Lung (tissue), 12 donors: ENCODE data around the gene RABGAP1. TPM values are rescaled to one million over a fixed set of nuclear protein-coding genes. Genes with fewer than 3 reads are reported as not detected.

ENCODE experiments used
- ATAC-seq: fragments of 200-7000 bp; cut with Tn5 transposase; one replicate; pipeline ENCODE4 v1.9.1; 2020; ENCODE audit warnings: moderate number of reproducible peaks; ENCODE audit not compliant: insufficient read depth, low FRiP score
- DNase-seq, 3 donors: peaks; one replicate each; pipeline ENCODE4 v3.0.0-alpha.2; 2013 to 2017
- H3K27ac ChIP-seq, 2 donors: one replicate each; pipeline ENCODE4 v1.5.1; 2013; ENCODE audit warnings: mild to moderate bottlenecking in 2 of 2, moderate library complexity in 2 of 2, control low read depth in 1 of 2, inconsistent platforms in 1 of 2, low read depth in 1 of 2, low read length in 1 of 2
- H3K27me3 ChIP-seq, 3 donors: one replicate each; pipeline ENCODE4 v1.5.1; 2013; ENCODE audit warnings: low read length in 2 of 3; ENCODE audit not compliant: control insufficient read depth in 3 of 3, insufficient read depth in 3 of 3
- H3K36me3 ChIP-seq, 4 donors: one replicate each; pipeline ENCODE4 v1.5.1; 2013; ENCODE audit warnings: low read length in 4 of 4, mild to moderate bottlenecking in 1 of 4, moderate library complexity in 1 of 4; ENCODE audit not compliant: control insufficient read depth in 4 of 4, insufficient read depth in 4 of 4
- H3K4me1 ChIP-seq, 5 donors: one replicate each; pipeline ENCODE4 v1.5.1; 2013; ENCODE audit warnings: low read length in 5 of 5, mild to moderate bottlenecking in 2 of 5, moderate library complexity in 1 of 5; ENCODE audit not compliant: control insufficient read depth in 5 of 5, insufficient read depth in 5 of 5
- H3K4me3 ChIP-seq: one replicate; pipeline ENCODE4 v1.5.1; 2013; ENCODE audit warnings: mild to moderate bottlenecking, control low read depth, moderate library complexity
- H3K9ac ChIP-seq, 2 donors: one replicate each; pipeline ENCODE4 v1.5.1; 2013; ENCODE audit warnings: low read length in 2 of 2, control low read depth in 1 of 2; ENCODE audit not compliant: insufficient read depth in 1 of 2
- H3K9me3 ChIP-seq, 4 donors: one replicate each; pipeline ENCODE4 v1.5.1; 2013; ENCODE audit warnings: low read length in 3 of 4, mild to moderate bottlenecking in 1 of 4, moderate library complexity in 1 of 4; ENCODE audit not compliant: control insufficient read depth in 4 of 4, insufficient read depth in 3 of 4
- WGBS, 2 donors: extraction: QIAGEN DNeasy Blood & Tissue Kit; methylation state at CpG; one replicate each; pipeline ENCODE4 v1.1.7; 2013; 5-methylcytosine and 5-hydroxymethylcytosine counted together
- polyA plus RNA-seq, 2 donors: library from polyadenylated mRNA; stranded (reverse); fragments of 200-250 nt; gene quantifications; one replicate each; pipeline ENCODE4 v1.2.1, GENCODE V29; 2013
- total RNA-seq, 2 donors: library from RNA; depleted of rRNA in 1 of 2; stranded (reverse); fragments of >200 nt in 1 of 2; gene quantifications; one replicate each; pipeline ENCODE4 v1.2.1, GENCODE V29; 2014 to 2021
- TF ChIP-seq, protein P1 (sequence below): IDR thresholded peaks from 2 replicates; pipeline ENCODE4 v1.5.1; 2012; ENCODE audit warnings: mild to moderate bottlenecking; ENCODE audit errors: control extremely low read depth, extremely low read depth
- donor health status: control.
- donor health status: control.
- donor health status: Bipolar disorder and iron deficiency.
- donor health status: healthy.
- donor health status: DM: yes; HTN: yes; CAD: no.

Gene RABGAP1
- total and polyA plus RNA-seq, 4 donors: 9.6 to 103 (median 34.9) TPM

DNA sequence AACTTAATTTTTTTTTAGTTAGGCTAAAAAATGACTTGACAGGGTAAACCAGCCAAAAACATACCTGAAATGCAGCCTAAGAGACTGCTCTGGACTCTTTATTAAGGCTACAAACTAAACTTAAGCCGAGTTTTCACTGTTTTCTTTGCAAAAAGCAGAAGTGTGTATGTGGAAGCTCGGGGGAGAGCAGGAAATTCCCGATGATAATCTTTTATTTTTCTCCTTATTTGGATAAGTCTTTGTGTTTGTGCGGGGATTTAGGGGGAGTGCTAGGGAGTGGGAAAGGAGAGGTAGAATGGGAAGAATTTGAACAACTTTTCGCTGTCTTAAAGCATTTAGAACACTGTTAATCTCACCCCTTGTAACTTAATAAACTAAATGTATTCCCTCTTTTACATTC, 61.9 kb downstream of the RABGAP1 start:
- no peak overlapping the region for H3K27ac ChIP-seq
- WGBS, 2 donors: 26 to 47% methylated on average over 5 of the region's 5 CpGs
- no peak overlapping the region for H3K4me3 ChIP-seq
- H3K36me3 ChIP-seq: peaks cover 7 to 23% (median 12%) of the 10 kb centered on the region in 4 donors
- H3K9ac ChIP-seq: no peak overlapping the region
- H3K4me1 ChIP-seq: peaks cover 0 to 3% (median 0%) of the 10 kb centered on the region in 5 donors
- no peaks in the 10 kb centered on the region for H3K27me3 ChIP-seq
- no peaks in the 10 kb centered on the region for H3K9me3 ChIP-seq
- TF ChIP-seq, protein P1, sequence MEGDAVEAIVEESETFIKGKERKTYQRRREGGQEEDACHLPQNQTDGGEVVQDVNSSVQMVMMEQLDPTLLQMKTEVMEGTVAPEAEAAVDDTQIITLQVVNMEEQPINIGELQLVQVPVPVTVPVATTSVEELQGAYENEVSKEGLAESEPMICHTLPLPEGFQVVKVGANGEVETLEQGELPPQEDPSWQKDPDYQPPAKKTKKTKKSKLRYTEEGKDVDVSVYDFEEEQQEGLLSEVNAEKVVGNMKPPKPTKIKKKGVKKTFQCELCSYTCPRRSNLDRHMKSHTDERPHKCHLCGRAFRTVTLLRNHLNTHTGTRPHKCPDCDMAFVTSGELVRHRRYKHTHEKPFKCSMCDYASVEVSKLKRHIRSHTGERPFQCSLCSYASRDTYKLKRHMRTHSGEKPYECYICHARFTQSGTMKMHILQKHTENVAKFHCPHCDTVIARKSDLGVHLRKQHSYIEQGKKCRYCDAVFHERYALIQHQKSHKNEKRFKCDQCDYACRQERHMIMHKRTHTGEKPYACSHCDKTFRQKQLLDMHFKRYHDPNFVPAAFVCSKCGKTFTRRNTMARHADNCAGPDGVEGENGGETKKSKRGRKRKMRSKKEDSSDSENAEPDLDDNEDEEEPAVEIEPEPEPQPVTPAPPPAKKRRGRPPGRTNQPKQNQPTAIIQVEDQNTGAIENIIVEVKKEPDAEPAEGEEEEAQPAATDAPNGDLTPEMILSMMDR: no peak
- ATAC-seq (no peak), DNase-seq (no peak)

DNA sequence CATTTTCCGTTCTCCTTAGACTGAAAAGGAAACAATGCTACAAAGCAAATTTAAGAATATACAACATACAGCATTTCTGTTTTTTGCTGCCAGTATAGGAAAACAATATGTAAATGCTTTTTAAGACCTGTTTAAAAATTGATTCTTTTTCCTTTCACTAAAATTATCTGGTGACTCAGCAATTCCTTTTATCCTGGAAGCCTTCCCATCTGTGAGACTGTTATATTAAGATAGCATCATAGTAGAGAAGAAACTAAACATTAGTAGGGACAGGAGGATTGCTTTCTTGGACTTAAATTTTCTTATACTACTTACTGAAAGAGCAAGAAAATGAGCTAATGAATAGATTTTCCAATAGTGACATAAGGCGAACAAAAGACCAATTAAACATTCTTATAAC, 62.6 kb downstream of the RABGAP1 start:
- no peak overlapping the region for H3K4me3 ChIP-seq
- TF ChIP-seq, protein P1: no peak
- no peak for ATAC-seq
- H3K36me3 ChIP-seq: peaks cover 5 to 23% (median 11%) of the 10 kb centered on the region in 4 donors
- no peaks in the 10 kb centered on the region for H3K9me3 ChIP-seq
- no peak overlapping the region for H3K27ac ChIP-seq
- no peak for DNase-seq
- 74 to 96% methylated on average over 2 of the region's 2 CpGs for WGBS, 2 donors
- peak overlapping the region in 1 of 2 donors; percentile 13 for H3K9ac ChIP-seq
- H3K4me1 ChIP-seq: peaks cover 0 to 3% (median 0%) of the 10 kb centered on the region in 5 donors
- H3K27me3 ChIP-seq: no peaks in the 10 kb centered on the region

DNA sequence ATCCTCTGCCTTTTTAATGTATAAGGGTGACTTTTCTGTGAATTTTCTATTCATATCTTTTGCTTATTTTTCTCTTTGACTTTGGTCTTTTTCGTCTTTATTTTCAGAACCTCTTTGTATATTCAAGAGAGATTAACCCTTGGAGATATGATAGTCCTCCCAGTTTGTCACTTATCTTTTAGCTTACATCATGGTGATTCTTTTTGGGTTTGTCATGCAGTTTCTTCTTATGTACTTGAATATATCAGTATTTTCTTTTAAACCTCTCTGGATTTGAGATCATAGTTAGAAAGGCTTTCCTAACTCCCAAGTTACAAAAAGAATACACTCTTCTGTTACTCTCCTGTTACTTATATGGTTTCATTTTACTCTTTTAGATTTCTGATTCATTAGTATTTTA, 65.1 kb downstream of the RABGAP1 start:
- no peak overlapping the region for H3K4me3 ChIP-seq
- ATAC-seq: no peak
- WGBS, 2 donors: 89 to 95% methylated on average over 1 of the region's 1 CpG
- no peak overlapping the region for H3K9ac ChIP-seq
- peaks cover 0 to 3% (median 0%) of the 10 kb centered on the region in 5 donors for H3K4me1 ChIP-seq
- TF ChIP-seq, protein P1: no peak
- no peaks in the 10 kb centered on the region for H3K27me3 ChIP-seq
- no peak for DNase-seq
- H3K27ac ChIP-seq: no peak overlapping the region
- peaks cover 3 to 16% (median 10%) of the 10 kb centered on the region in 4 donors for H3K36me3 ChIP-seq
- no peaks in the 10 kb centered on the region for H3K9me3 ChIP-seq

DNA sequence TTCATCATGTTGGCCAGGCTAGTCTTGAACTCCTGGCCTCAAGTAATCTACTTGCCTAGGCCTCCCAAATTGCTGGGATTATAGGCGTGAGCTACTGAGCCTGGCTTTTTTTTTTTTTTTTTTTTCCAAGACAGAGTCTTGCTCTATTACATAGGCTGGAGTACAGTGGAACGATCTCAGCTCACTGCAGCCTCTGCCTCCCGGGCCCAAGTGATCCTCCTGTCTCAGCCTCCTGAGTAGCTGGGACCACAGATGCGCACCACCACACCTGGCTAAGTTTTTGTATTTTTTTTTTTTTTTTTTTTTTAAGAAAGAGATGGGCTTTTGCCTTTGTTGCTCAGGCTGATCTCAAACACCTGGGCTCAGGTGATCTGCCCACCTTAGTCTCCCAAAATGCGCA, 66.4 kb downstream of the RABGAP1 start:
- WGBS, 2 donors: 86 to 89% methylated on average over 5 of the region's 5 CpGs

More for the DNA sequence above, 66.4 kb downstream of the RABGAP1 start:
- ATAC-seq (no peak), DNase-seq (no peak)
- Histone ChIP-seq H3K36me3 (peaks cover 3 to 22% (median 15%) of the 10 kb centered on the region in 4 donors), H3K4me3 (no peak overlapping the region), H3K27ac (no peak overlapping the region), H3K27me3 (no peaks in the 10 kb centered on the region), H3K9ac (no peak overlapping the region), H3K4me1 (peaks cover 0 to 3% (median 0%) of the 10 kb centered on the region in 5 donors), H3K9me3 (no peaks in the 10 kb centered on the region)
- TF ChIP-seq, protein P1: no peak
